Measurements from ENCODE around the gene CCDC73. TPM values are rescaled to one million over a fixed set of nuclear protein-coding genes. Genes with fewer than 3 reads are reported as not detected.

CCDC73 gene
- total and polyA plus RNA-seq, 2 of the 4 experiments (the other 2 are of a cell fraction), result not detected

DNA sequence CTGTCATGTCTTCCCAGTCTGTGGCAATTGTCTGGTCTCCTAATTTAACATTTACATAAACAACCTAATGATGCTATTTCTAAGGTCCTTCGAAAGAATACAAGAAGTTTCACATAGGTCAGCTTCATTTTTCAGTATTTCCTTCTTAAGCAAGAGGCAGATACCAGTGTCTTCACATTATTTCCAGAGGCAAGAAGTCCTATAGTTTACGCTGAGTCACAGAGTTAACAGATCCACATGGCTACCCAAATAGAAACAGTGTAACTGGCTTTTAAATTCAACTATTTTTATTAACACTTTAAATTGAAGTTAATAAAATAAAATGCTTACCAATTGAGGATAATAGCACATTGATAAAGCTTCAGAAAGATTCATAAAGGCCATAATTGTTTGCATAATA lies 46.1 kb upstream of the CCDC73 start:
- BruUV-seq (replicated peaks), result no TSS peak
- H2BK15ac ChIP-seq (ENCODE audit: low read depth, low read length), result no peak overlapping the region
- TF ChIP-seq SMC3 (IDR thresholded peaks at IDR 0.05; ENCODE audit: low read depth, low read length), result no peak
- no peak for TF ChIP-seq RFX5 (IDR thresholded peaks at IDR 0.05; ENCODE audit: low read depth, low read length)
- no peak for TF ChIP-seq CHD1 (IDR thresholded peaks at IDR 0.05; ENCODE audit: low read depth, low read length)
- TF ChIP-seq POLR2A (IDR thresholded peaks at IDR 0.05; ENCODE audit: low read depth, low read length), result no peak
- no peak for TF ChIP-seq CTCF (conservative IDR thresholded peaks at IDR 0.05; ENCODE audit: low read depth, low read length)
- TF ChIP-seq NFE2L2 (IDR thresholded peaks at IDR 0.05; ENCODE audit: low read depth, low read length), result no peak
- TF ChIP-seq FOS (IDR thresholded peaks at IDR 0.05; ENCODE audit: low read depth, low read length), result no peak
- no peak for TF ChIP-seq MAZ (IDR thresholded peaks at IDR 0.05; ENCODE audit: borderline replicate concordance, low read depth, low read length)
- TF ChIP-seq, protein P1, sequence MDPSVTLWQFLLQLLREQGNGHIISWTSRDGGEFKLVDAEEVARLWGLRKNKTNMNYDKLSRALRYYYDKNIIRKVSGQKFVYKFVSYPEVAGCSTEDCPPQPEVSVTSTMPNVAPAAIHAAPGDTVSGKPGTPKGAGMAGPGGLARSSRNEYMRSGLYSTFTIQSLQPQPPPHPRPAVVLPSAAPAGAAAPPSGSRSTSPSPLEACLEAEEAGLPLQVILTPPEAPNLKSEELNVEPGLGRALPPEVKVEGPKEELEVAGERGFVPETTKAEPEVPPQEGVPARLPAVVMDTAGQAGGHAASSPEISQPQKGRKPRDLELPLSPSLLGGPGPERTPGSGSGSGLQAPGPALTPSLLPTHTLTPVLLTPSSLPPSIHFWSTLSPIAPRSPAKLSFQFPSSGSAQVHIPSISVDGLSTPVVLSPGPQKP (IDR thresholded peaks at IDR 0.05; ENCODE audit: borderline replicate concordance, low read depth, low read length), result no peak
- TF ChIP-seq RAD21 (IDR thresholded peaks at IDR 0.05; ENCODE audit: low read length), result no peak
- no peak for TF ChIP-seq MXI1 (IDR thresholded peaks at IDR 0.05; ENCODE audit: borderline replicate concordance, low read depth, low read length)
- no peak for TF ChIP-seq CEBPB (IDR thresholded peaks at IDR 0.05; ENCODE audit: low read depth, low read length)
- TF ChIP-seq MAFK (IDR thresholded peaks at IDR 0.05; ENCODE audit: low read depth, low read length), result no peak
- no peak for TF ChIP-seq USF2 (IDR thresholded peaks at IDR 0.05; ENCODE audit: low read depth, low read length)
- TF ChIP-seq RCOR1 (IDR thresholded peaks at IDR 0.05; ENCODE audit: insufficient replicate concordance, low read length), result no peak
- no peak for TF ChIP-seq BHLHE40 (IDR thresholded peaks at IDR 0.05; ENCODE audit: low read depth, low read length)
- H3K14ac ChIP-seq (replicated peaks; ENCODE audit: low read depth, low read length), result no peak overlapping the region
- dilution Hi-C loops (cut with HindIII; ENCODE audit: low sequenced_read_pairs, unreplicated experiment) (no loop called here), in situ Hi-C loops (cut with MboI; ENCODE audit: low sequenced_read_pairs) (loop anchor here (25.0 kb wide), 1 partner anchor 222 kb away; no protein-coding TSS in a partner anchor), intact Hi-C loops (cut with micrococcal nuclease) (no loop called here)
- H2AK9ac ChIP-seq (replicated peaks; ENCODE audit: low read depth, low read length, poor library complexity), result no peak overlapping the region
- H2BK120ac ChIP-seq (ENCODE audit: low read depth, low read length), result no peak overlapping the region
- WGBS, 2 experiments (ENCODE audit: extremely low coverage in 2 of 2, insufficient read length in 1 of 2), result no CpG with 5 or more reads among the region's 2 CpGs
- no peaks in the 10 kb centered on the region for H3K4me1 ChIP-seq (ENCODE audit: control insufficient read depth, insufficient read depth, low read length)
- no peaks in the 10 kb centered on the region for H3K36me3 ChIP-seq (ENCODE audit: control insufficient read depth, insufficient read depth, low read length)
- no peaks in the 10 kb centered on the region for H3K9me1 ChIP-seq (ENCODE audit: insufficient read depth, low read length)
- H4K20me1 ChIP-seq (ENCODE audit: insufficient read depth, low read length), result no peaks in the 10 kb centered on the region
- CTCF ChIA-PET, result interaction anchor here (0.6 to 0.7 kb wide), 2 partner anchors 20 to 516 kb away, joined by 3 to 4 read pairs; no protein-coding TSS in a partner anchor
- no peak overlapping the region for H3K4ac ChIP-seq (ENCODE audit: low read depth, low read length)
- no peaks in the 10 kb centered on the region for H3K79me1 ChIP-seq (ENCODE audit: low read depth in 1 of 2, low read length in 2 of 2)
- no peak overlapping the region for H2BK5ac ChIP-seq (ENCODE audit: low read depth, low read length, poor library complexity, severe bottlenecking)
- POLR2A ChIA-PET (ENCODE audit: unreplicated experiment), result no interaction called here
- no peak overlapping the region for H3K9ac ChIP-seq (ENCODE audit: low read depth, low read length)
- peaks cover 2% of the 10 kb centered on the region; the same call in 1 of the 2 replicates for H3K27me3 ChIP-seq (ENCODE audit: control insufficient read depth, insufficient read depth, low read length)
- no peak overlapping the region for H3K18ac ChIP-seq (ENCODE audit: low read depth, low read length)
- H3K56ac ChIP-seq (ENCODE audit: extremely low read depth, insufficient read depth, low read length), result no peak overlapping the region
- no peak overlapping the region for H3K23ac ChIP-seq (ENCODE audit: low read depth, low read length)
- H4K5ac ChIP-seq (ENCODE audit: low read depth, low read length), result no peak overlapping the region
- ATAC-seq (ENCODE audit: low read depth) (no peak), DNase-seq (no peak)
- no peak overlapping the region for H3K4me3 ChIP-seq (ENCODE audit: insufficient read depth, low read depth, low read length)
- no peak overlapping the region for H3K27ac ChIP-seq (ENCODE audit: insufficient read depth, low read length)
- H4K91ac ChIP-seq (ENCODE audit: insufficient read depth, low read depth, low read length), result no peak overlapping the region
- H2AFZ ChIP-seq (replicated peaks; ENCODE audit: low read length, poor library complexity), result no peak overlapping the region
- no peaks in the 10 kb centered on the region for H3K9me3 ChIP-seq (ENCODE audit: control insufficient read depth, insufficient read depth, low read length)
- H4K8ac ChIP-seq (ENCODE audit: low read depth in 2 of 2, low read length in 2 of 2), result no peak overlapping the region
- H2BK20ac ChIP-seq (ENCODE audit: low read depth, low read length), result no peak overlapping the region
- no peak overlapping the region for H2AK5ac ChIP-seq (ENCODE audit: low read depth, low read length)
- no peak overlapping the region for H3K4me2 ChIP-seq (ENCODE audit: low read depth, low read length)
